GM12878 (cell line): ENCODE results near the gene PARP6. TPM values are rescaled to one million over a fixed set of nuclear protein-coding genes. Genes with fewer than 3 reads are reported as not detected.

ENCODE experiments used
- BACH1 ChIP-seq: fragments of 450-650 bp; IDR thresholded peaks from 2 replicates; pipeline ENCODE4 v1.6.1; 2017; ENCODE audit warnings: mild to moderate bottlenecking, borderline replicate concordance
- CHD1 ChIP-seq: IDR thresholded peaks from 2 replicates; pipeline ENCODE4 v1.6.1; 2012; ENCODE audit warnings: low read depth, low read length, improper control_type of control experiment
- E2F8 ChIP-seq: fragments of 450-650 bp; IDR thresholded peaks from 2 replicates; pipeline ENCODE4 v1.6.1; 2018; ENCODE audit warnings: mild to moderate bottlenecking, low read depth, moderate library complexity; ENCODE audit not compliant: partially characterized antibody
- EED ChIP-seq: sonication (generic); IDR thresholded peaks from 2 replicates; pipeline ENCODE4 v1.6.1; 2016; ENCODE audit warnings: antibody characterized with exemption, low read depth
- ESRRA ChIP-seq: IDR thresholded peaks from 2 replicates; pipeline ENCODE4 v1.6.1; 2012; ENCODE audit warnings: mild to moderate bottlenecking, low read length, improper control_type of control experiment
- ETV6 ChIP-seq, 2 experiments: fragments of 450-650 bp in 1 of 2; IDR thresholded peaks in 1 of 2; conservative IDR thresholded peaks in 1 of 2; 2 replicates each; pipeline ENCODE4 v1.6.1; 2014; ENCODE audit warnings: antibody characterized with exemption in 1 of 2, borderline replicate concordance in 1 of 2, low read depth in 1 of 2, mild to moderate bottlenecking in 1 of 2, moderate library complexity in 1 of 2
- HDGF ChIP-seq: fragments of 450-650 bp; IDR thresholded peaks from 2 replicates; pipeline ENCODE4 v1.6.1; 2016; ENCODE audit warnings: antibody characterized with exemption
- KAT2A ChIP-seq: conservative IDR thresholded peaks from 2 replicates; pipeline ENCODE4 v1.6.1; 2011; ENCODE audit warnings: low read depth, low read length; ENCODE audit not compliant: control insufficient read depth
- LARP7 ChIP-seq: fragments of 450-650 bp; IDR thresholded peaks from 2 replicates; pipeline ENCODE4 v1.6.1; 2017; ENCODE audit warnings: mild to moderate bottlenecking
- NFIC ChIP-seq: IDR thresholded peaks from 2 replicates; pipeline ENCODE4 v1.6.1; 2012; ENCODE audit warnings: low read depth, mild to moderate bottlenecking, inconsistent platforms, low read length, moderate library complexity
- RAD21 ChIP-seq: IDR thresholded peaks from 2 replicates; pipeline ENCODE4 v1.6.1; 2011; ENCODE audit warnings: mild to moderate bottlenecking, low read depth, low read length, moderate library complexity; ENCODE audit not compliant: insufficient read depth
- RCOR1 ChIP-seq: conservative IDR thresholded peaks from 2 replicates; pipeline ENCODE4 v1.6.1; 2012; ENCODE audit warnings: low read depth, low read length, improper control_type of control experiment
- RFX5 ChIP-seq: IDR thresholded peaks from 2 replicates; pipeline ENCODE4 v1.6.1; 2011; ENCODE audit warnings: low read depth, low read length, improper control_type of control experiment
- RUNX3 ChIP-seq: IDR thresholded peaks from 2 replicates; pipeline ENCODE4 v1.6.1; 2012; ENCODE audit warnings: low read length, inconsistent platforms
- SMC3 ChIP-seq: IDR thresholded peaks from 2 replicates; pipeline ENCODE4 v1.6.1; 2011; ENCODE audit warnings: low read length, improper control_type of control experiment, borderline replicate concordance
- SP1 ChIP-seq: IDR thresholded peaks from one replicate; pipeline ENCODE4 v1.6.1; 2011; ENCODE audit warnings: low read depth, low read length
- SRF ChIP-seq, 2 experiments: IDR thresholded peaks; 2 replicates each; pipeline ENCODE4 v1.6.1; 2011; ENCODE audit warnings: low read depth in 2 of 2, low read length in 2 of 2, mild to moderate bottlenecking in 1 of 2, moderate library complexity in 1 of 2
- ZNF592 ChIP-seq: fragments of 450-650 bp; IDR thresholded peaks from 2 replicates; pipeline ENCODE4 v1.6.1; 2017; ENCODE audit warnings: mild to moderate bottlenecking, moderate library complexity
- polyA plus RNA-seq, 11 experiments: library from polyadenylated mRNA; depleted of rRNA in 4 of 11; unstranded in 6 of 11; stranded (reverse) in 5 of 11; fragments of >200 nt; fragmentation: Nextera tagmentation in 4 of 11; fragmentation: Illumina TruSeq in 1 of 11; extraction: Ambion mirVana in 4 of 11; extraction: Trizol in 1 of 11; gene quantifications; 1 replicate in 1 of 11; 2 replicates in 10 of 11; pipeline versions ENCODE4 v1.2.1 to v1.2.3, GENCODE V29; 2011 to 2016; ENCODE audit warnings: inconsistent platforms in 2 of 11, missing spikeins in 2 of 11, low read depth in 1 of 11
- total RNA-seq, 4 experiments: library from RNA; depleted of rRNA in 3 of 4; stranded (reverse); fragments of >200 nt in 3 of 4; fragmentation: Illumina TruSeq in 1 of 4; extraction: Trizol in 1 of 4; gene quantifications; 2 replicates each; pipeline versions ENCODE4 v1.2.1 to v1.2.3, GENCODE V29; 2013 to 2021
- TF ChIP-seq, protein P1 (sequence below), 3 experiments: IDR thresholded peaks in 2 of 3; conservative IDR thresholded peaks in 1 of 3; 2 replicates each; pipeline ENCODE4 v1.5.1; 2011; ENCODE audit warnings: low read depth in 3 of 3, low read length in 3 of 3, mild to moderate bottlenecking in 3 of 3, control low read depth in 2 of 3, moderate library complexity in 2 of 3, inconsistent platforms in 1 of 3, mixed read lengths in 1 of 3; ENCODE audit not compliant: control insufficient read depth in 2 of 3, insufficient read depth in 1 of 3; ENCODE audit errors: extremely low read depth in 1 of 3
- TF ChIP-seq, protein P2 (sequence below): fragments of 450-650 bp; IDR thresholded peaks from 2 replicates; pipeline ENCODE4 v1.6.1; 2017; ENCODE audit warnings: mild to moderate bottlenecking, low read depth, inconsistent platforms; ENCODE audit not compliant: poor library complexity, severe bottlenecking

PARP6 gene
- total and polyA plus RNA-seq, 10 of the 15 experiments (the other 5 are each of a cell fraction or from before 2014, with no cell fraction given): 14.3 to 73.5 (median 26.9) TPM

- TF ChIP-seq, protein P1, sequence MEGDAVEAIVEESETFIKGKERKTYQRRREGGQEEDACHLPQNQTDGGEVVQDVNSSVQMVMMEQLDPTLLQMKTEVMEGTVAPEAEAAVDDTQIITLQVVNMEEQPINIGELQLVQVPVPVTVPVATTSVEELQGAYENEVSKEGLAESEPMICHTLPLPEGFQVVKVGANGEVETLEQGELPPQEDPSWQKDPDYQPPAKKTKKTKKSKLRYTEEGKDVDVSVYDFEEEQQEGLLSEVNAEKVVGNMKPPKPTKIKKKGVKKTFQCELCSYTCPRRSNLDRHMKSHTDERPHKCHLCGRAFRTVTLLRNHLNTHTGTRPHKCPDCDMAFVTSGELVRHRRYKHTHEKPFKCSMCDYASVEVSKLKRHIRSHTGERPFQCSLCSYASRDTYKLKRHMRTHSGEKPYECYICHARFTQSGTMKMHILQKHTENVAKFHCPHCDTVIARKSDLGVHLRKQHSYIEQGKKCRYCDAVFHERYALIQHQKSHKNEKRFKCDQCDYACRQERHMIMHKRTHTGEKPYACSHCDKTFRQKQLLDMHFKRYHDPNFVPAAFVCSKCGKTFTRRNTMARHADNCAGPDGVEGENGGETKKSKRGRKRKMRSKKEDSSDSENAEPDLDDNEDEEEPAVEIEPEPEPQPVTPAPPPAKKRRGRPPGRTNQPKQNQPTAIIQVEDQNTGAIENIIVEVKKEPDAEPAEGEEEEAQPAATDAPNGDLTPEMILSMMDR (IDR thresholded peaks at IDR 0.05 in 2 of 3, conservative IDR thresholded peaks at IDR 0.05 in 1 of 3; ENCODE audit: control insufficient read depth in 2 of 3, extremely low read depth in 1 of 3, insufficient read depth in 1 of 3, low read depth in 3 of 3, low read length in 3 of 3): peak; percentile 90 to 95 (median 94)
- TF ChIP-seq RCOR1 (no peak), RFX5 (no peak), E2F8 (peak; percentile 45), ESRRA (no peak), ZNF592 (no peak), SP1 (no peak), RUNX3 (peak; percentile 54), ETV6 (conservative IDR thresholded peaks at IDR 0.05 in 1 of 2, IDR thresholded peaks at IDR 0.05 in 1 of 2; ENCODE audit: borderline replicate concordance in 1 of 2, low read depth in 1 of 2) (no peak), HDGF (no peak), SRF (IDR thresholded peaks at IDR 0.05; ENCODE audit: low read depth in 2 of 2, low read length in 2 of 2) (no peak), SMC3 (peak; percentile 74), CHD1 (no peak), NFIC (no peak), BACH1 (peak; percentile 12; the same call in 1 of the 2 replicates), KAT2A (no peak), EED (no peak), LARP7 (no peak), RAD21 (peak; percentile 92)
- TF ChIP-seq, protein P2, sequence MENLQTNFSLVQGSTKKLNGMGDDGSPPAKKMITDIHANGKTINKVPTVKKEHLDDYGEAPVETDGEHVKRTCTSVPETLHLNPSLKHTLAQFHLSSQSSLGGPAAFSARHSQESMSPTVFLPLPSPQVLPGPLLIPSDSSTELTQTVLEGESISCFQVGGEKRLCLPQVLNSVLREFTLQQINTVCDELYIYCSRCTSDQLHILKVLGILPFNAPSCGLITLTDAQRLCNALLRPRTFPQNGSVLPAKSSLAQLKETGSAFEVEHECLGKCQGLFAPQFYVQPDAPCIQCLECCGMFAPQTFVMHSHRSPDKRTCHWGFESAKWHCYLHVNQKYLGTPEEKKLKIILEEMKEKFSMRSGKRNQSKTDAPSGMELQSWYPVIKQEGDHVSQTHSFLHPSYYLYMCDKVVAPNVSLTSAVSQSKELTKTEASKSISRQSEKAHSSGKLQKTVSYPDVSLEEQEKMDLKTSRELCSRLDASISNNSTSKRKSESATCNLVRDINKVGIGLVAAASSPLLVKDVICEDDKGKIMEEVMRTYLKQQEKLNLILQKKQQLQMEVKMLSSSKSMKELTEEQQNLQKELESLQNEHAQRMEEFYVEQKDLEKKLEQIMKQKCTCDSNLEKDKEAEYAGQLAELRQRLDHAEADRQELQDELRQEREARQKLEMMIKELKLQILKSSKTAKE: no peak
Measured at GRCh38 chr15:72199721-72200212, 72.6 kb downstream of the PARP6 start (continued).
